Activated T-helper 1 cell treated with Interleukin-2 at 50 U/mL for 16 hours (primary cell): Measurements from ENCODE around the gene MRPL23.
"Not testable (repeated sequence)": the region's sequence is repeated elsewhere in the genome, so short reads cannot be mapped to it uniquely, and the experiment has no call there.

Source experiments
- DNase-seq: peaks from one replicate; pipeline ENCODE4 v3.0.0-alpha.2; 2020; ENCODE audit warnings: low read depth

The MRPL23 gene

GRCh38 chr11:1933416-1934334 is 13.5 kb upstream of the MRPL23 start:
- DNase-seq, result no peak

- no peak for DNase-seq
These were observed 12.6 kb upstream of the MRPL23 start for GRCh38 chr11:1934335-1935155.

GRCh38 chr11:1935156-1936071 is 11.7 kb upstream of the MRPL23 start:
- DNase-seq, result no peak

- no peak for DNase-seq
These were observed 10.9 kb upstream of the MRPL23 start for GRCh38 chr11:1936072-1936780.

DNA sequence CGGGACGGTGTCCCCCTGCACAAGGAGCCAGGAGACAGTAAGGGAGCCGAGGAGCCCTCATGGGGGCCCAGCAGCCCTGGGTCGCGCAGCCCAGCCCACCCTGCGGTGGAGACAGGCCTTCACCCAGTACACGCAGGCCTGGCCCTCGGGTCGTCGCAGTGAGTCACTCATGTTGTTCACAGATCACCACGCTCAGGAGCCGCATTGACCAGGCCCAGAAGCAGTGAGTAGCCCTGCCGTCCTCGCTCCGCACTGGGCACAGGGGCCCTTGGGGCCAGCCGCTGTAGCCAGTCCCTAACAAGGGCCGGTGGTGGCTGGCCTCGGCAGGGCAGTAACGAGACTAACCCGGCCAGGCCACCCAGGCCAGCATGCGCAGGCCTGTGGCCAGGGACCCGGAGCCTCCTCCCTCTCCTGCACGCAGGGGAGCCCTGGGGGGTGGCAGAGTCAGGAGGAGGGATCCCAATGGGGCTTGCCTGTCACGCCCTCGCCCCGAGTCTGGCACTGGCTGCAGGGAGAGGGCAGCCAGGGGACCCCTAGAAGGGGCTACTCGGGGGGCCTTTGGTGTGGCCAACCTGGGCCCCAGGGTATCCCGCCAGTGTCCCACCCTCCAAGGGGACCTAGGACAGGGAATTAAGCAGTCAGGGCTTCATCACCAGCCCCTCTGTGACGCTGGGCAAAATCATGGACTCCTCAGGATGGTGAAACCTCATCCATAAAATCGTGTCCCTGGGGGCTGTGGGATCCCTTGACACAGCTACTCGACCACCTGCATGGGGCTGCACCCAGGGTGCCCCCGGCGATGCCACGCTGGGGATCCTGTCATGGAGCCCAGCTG is 10.1 kb upstream of the MRPL23 start:
- DNase-seq, result no peak

GRCh38 chr11:1937616-1938342 is 9.4 kb upstream of the MRPL23 start:
- no peak for DNase-seq

DNA sequence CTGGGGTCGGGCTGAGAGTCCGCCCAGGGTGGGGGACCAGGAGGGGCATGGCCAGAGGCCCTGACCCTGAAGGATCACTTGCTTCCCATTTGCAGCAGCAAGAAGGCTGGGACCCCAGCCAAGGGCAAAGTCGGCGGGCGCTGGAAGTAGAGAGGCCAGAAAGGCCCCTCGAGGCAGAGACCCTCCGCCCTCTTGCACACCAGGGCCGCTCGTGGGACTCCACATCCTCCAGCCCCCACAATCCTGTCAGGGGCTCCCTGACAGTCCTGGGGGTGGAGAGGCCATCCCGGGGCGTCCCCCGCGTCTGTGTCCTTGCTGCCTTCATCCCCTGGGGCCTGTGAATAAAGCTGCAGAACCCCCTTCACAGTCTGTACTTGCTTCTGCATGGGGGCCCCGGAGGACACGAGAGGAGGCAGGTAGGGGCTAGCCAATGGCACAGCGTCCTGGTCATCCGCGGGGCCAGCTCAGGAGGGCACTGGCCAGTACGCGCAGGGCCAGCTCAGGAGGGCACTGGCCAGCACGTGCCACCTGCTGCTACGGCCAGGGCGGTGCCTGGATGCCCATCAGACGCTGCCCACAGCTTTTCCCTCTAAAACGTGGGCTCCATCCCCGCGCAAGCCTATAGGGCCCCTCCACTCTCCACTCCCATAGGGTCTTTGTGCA is 8.7 kb upstream of the MRPL23 start:
- DNase-seq, result no peak

- no peak for DNase-seq
These were observed 8.0 kb upstream of the MRPL23 start for GRCh38 chr11:1939006-1939625.

- not testable (repeated sequence) for DNase-seq
These were observed 7.3 kb upstream of the MRPL23 start for GRCh38 chr11:1939788-1940187.

- DNase-seq, result no peak
These were observed 4.4 kb upstream of the MRPL23 start for GRCh38 chr11:1942558-1943260.

DNA sequence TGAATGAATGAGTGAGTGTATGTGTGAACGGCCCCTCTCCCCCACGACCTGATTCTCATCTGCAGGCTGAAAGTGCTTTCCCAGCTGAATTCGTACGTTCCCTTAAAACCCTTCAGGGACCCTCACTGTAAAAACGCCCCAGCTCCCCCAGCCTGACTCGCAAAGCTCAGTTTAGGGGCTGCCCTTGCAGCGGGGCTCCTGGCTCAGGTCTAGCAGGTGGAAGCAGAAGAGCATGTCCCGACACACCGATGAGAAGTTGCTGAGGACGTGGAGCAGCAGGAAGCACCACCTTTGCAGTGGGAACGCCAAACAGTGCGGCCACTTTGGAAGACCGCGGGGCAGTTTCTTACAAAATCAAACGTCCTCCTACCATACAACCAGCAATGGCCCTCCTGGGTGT is 3.6 kb upstream of the MRPL23 start:
- DNase-seq, result no peak

- DNase-seq, result no peak
These were observed 3.2 kb upstream of the MRPL23 start for GRCh38 chr11:1943977-1944376.

DNA sequence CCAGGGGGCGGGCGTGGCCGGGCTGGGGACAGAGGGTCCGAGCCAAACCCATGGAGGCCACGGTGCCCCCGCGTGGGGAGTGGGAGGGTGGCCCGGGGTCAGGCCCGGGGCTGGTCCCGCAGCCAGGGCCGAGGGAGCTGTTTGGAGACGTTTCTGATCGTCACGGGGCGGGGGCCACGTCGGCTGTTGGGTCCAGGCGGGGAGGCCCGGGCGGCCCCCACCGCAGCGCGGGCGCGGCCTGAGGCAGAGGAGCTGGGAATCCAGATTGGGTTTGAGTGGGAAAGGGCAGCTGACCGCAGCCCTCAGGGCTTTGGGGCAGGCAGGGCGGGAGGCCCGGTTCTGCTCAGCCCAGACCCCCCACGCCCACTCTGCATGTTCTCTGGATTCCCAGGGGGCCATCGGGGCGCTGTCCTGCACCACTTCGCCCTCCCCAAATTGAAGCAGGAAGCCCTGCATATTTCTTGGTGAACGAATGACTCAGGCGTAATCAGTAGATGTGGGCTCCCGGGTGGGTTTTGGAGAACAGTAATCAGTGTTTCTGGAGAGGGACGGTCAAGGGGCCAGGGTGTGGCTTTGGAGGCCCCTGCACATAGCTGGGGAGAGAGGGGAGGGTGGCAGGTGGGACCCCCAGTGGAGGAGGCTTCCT is 583 bp downstream of the MRPL23 start:
- no peak for DNase-seq

DNA sequence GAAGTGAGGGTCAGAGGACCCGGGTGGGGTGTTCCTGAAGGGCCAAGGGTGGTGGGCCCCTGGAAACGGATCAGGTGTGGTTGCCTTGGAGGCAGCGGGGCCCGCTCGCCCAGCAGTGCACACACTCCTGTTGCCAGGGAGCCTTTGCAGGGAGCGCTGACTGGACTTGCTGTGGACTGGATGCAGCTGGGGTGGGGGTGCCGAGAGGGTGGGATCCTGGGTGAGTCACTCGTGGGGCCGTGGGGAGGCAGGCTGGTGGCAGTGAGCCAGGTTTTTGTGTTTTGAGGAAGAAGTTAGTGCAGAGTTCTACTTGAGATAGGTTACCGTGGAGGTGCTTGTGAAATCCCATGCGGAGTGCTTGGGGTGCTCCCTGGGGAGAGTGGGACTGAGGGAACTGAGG is 1.3 kb downstream of the MRPL23 start:
- no peak for DNase-seq

- no peak for DNase-seq
These were observed 2.2 kb downstream of the MRPL23 start for GRCh38 chr11:1949302-1949701.

DNA sequence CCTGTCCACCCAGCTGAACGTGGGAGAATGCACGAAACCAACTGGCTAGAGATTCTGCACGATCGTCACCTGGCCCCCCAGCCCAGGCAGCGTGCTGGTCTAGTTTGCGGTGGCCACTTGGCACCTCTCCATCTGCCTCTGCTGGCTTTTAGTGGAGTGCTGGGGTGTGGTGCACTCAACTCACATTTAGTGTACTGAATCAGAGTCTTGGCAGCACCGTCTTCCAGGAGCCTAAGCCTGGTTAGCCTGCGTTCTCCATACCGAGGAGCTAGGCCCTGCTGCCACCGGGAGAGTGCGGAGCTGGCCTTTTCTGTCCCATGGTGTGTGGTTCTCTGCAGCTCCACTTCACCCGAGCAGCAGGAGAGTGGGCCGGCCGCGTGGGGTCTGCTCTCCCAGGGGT is 2.8 kb downstream of the MRPL23 start:
- DNase-seq, result no peak

DNA sequence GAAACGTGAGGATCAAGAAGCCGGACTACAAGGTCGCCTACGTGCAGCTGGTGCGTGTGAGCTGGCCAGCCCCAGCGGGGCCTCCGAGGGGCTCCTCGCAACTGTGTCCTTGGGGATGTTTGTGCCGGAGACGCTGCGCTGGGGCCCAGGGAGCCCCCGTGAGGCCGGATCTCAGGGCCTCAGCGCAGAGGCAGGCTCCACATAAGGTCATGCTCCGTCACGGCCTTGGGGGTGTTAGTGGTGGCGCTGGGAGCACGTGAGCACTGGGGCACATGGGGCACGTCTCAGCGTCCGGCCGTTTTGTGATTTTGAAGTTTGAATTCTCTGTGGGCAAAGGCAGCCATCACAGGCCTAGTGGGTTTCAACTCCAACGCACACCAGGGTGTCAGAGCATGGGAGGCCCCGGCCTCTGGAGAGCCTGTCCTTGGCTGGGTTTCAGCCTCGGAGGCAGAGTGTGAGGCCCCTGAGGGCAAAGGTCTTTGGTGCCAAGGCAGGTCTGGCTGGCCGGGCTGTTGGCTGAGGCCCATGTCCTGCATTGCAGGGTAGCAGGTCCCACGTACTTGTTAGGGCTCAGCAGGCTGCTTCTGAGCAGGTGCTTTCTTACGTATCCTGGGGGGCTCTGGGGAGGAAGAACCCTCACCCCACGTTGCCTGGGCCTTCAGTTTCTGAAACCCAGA is 5.8 kb downstream of the MRPL23 start:
- no peak for DNase-seq
